Heart left ventricle (tissue), 16 donors: Measurements from ENCODE around the gene GARS1. TPM values are rescaled to one million over a fixed set of nuclear protein-coding genes. Genes with fewer than 3 reads are reported as not detected.

Source experiments
- ATAC-seq, 4 donors: fragments of 200-7000 bp; cut with Tn5 transposase; one replicate each; pipeline ENCODE4 v1.9.1; 2020 to 2022; ENCODE audit warnings: moderate library complexity in 4 of 4, mild to moderate bottlenecking in 3 of 4, moderate number of reproducible peaks in 1 of 4
- DNase-seq, 5 donors: peaks; one replicate each; pipeline ENCODE4 v3.0.0-alpha.2; 2020
- H3K27ac ChIP-seq, 12 donors: fragments of 200-600 bp; sonication (generic) in 4 of 12; one replicate each; pipeline versions ENCODE4 v1.5.0 to v1.8.0; 2016 to 2022; ENCODE audit warnings: mild to moderate bottlenecking in 2 of 12
- H3K27me3 ChIP-seq, 9 donors: fragments of 200-600 bp; sonication (generic) in 2 of 9; one replicate each; pipeline versions ENCODE4 v1.5.1 to v1.8.0; 2016 to 2022; ENCODE audit warnings: mild to moderate bottlenecking in 3 of 9
- H3K36me3 ChIP-seq, 9 donors: fragments of 200-600 bp; sonication (generic) in 2 of 9; one replicate each; pipeline versions ENCODE4 v1.5.0 to v1.8.0; 2018 to 2022; ENCODE audit warnings: mild to moderate bottlenecking in 2 of 9
- H3K4me1 ChIP-seq, 12 donors: fragments of 200-600 bp; sonication (generic) in 4 of 12; one replicate each; pipeline versions ENCODE4 v1.5.0 to v1.8.0; 2016 to 2022; ENCODE audit warnings: mild to moderate bottlenecking in 3 of 12
- H3K4me3 ChIP-seq, 12 donors: fragments of 200-600 bp; sonication (generic) in 4 of 12; one replicate each; pipeline versions ENCODE4 v1.5.0 to v1.8.0; 2017 to 2022; ENCODE audit warnings: mild to moderate bottlenecking in 9 of 12, moderate library complexity in 4 of 12
- H3K9me3 ChIP-seq, 12 donors: fragments of 200-600 bp; sonication (generic) in 4 of 12; one replicate each; pipeline versions ENCODE4 v1.5.0 to v1.8.0; 2016 to 2022; ENCODE audit warnings: mild to moderate bottlenecking in 1 of 12
- POLR2A ChIP-seq, 2 donors: fragments of 450-650 bp; IDR thresholded peaks; one replicate each; pipeline ENCODE4 v1.6.1; 2017; ENCODE audit warnings: antibody characterized with exemption in 2 of 2, mild to moderate bottlenecking in 2 of 2, moderate library complexity in 2 of 2
- WGBS, 4 donors: extraction: QIAGEN DNeasy Blood & Tissue Kit in 2 of 4; methylation state at CpG; one replicate each; pipeline versions ENCODE4 v1.1.5 to v1.1.7; 2013 to 2018; 5-methylcytosine and 5-hydroxymethylcytosine counted together
- intact Hi-C, 10 donors: fragments of 100-400 bp; cut with DNase I; formaldehyde crosslinking; loops; one replicate each; pipeline versions ENCODE4 v1.11.1 to v1.14.2; 2022
- polyA plus RNA-seq, 2 donors: library from polyadenylated mRNA; stranded (reverse); fragments of 200-250 nt; gene quantifications; one replicate each; pipeline ENCODE4 v1.2.3, GENCODE V29; 2013
- total RNA-seq, 9 donors: library from RNA; depleted of rRNA in 2 of 9; stranded (reverse); fragments of >200 nt in 2 of 9; fragmentation: NEBNext Ultra II Directional in 3 of 9; extraction: Animal tissue kit (Norgen Biotek cat#: 25700) in 3 of 9; gene quantifications; one replicate each; pipeline versions ENCODE4 v1.1.0 to v1.2.4, GENCODE V29; 2016 to 2023
- TF ChIP-seq, protein P1 (sequence below), 12 donors: fragments of 200-600 bp; sonication (generic) in 4 of 12; IDR thresholded peaks; one replicate each; pipeline versions ENCODE4 v1.5.0 to v1.8.0; 2018 to 2022; ENCODE audit warnings: antibody characterized with exemption in 12 of 12, mild to moderate bottlenecking in 5 of 12
- donor health status: ischemic (EF 13 %, LVEDD 7.1; RV severe dilation, severe dysfunction).
- donor health status: healthy with polysubstance abuse.
- donor health status: DM: no; HTN: yes; CAD: no.
- donor health status: DM: no; HTN: no; CAD: no.
- donor health status: ischemic (EF 25% LVEDD 6.9; RV normal size, moderate dysfunction).
- donor health status: ischemic (EF 25% LVEDD 5.7; RV mildly dilated, moderate dysfunction).
- donor health status: healthy.
- donor health status: DM: yes; HTN: yes; CAD: no.
- donor health status: ischemic (EF 35%, LVEDD 5.7; RV mildly dilated, moderate dysfunction).
- donor health status: nonischemic (EF 11% LVEDD 7.7; RV severe dilation, severe dysfunction).
- donor health status: DM: yes; HTN: yes; CAD: no.
- donor health status: PGD.
- donor health status: ischemic (EF 29% LVEDD 5.4; RV normal size, mild dysfunction).
- donor health status: nonischemic (EF 23%, LVEDD 6.1; RV moderate dilation, normal function).

GARS1 gene
- total and polyA plus RNA-seq, 11 donors: 32.7 to 96.2 (median 48.5) TPM

DNA sequence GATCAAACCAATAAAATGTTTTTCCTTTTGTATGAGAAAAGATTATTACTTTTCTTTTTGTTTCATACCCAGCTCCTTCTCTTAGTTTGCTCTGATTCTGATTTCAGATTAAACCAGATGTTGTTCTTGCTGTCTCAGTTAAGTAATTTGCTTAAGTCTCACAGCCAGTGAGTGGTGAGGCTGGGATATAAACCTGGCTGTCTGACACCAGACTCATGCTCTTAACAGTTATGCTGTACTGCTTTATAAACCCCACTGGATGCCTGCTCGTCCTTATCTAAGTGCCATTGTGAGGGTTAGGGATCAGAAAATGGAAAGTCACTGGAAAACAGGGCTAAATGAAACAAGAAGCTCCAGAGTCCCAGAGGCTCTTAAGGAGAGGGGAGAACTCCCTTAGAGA lies 24.3 kb downstream of the GARS1 start:
- no peak overlapping the region for H3K27ac ChIP-seq
- DNase-seq: no peak
- TF ChIP-seq, protein P1, sequence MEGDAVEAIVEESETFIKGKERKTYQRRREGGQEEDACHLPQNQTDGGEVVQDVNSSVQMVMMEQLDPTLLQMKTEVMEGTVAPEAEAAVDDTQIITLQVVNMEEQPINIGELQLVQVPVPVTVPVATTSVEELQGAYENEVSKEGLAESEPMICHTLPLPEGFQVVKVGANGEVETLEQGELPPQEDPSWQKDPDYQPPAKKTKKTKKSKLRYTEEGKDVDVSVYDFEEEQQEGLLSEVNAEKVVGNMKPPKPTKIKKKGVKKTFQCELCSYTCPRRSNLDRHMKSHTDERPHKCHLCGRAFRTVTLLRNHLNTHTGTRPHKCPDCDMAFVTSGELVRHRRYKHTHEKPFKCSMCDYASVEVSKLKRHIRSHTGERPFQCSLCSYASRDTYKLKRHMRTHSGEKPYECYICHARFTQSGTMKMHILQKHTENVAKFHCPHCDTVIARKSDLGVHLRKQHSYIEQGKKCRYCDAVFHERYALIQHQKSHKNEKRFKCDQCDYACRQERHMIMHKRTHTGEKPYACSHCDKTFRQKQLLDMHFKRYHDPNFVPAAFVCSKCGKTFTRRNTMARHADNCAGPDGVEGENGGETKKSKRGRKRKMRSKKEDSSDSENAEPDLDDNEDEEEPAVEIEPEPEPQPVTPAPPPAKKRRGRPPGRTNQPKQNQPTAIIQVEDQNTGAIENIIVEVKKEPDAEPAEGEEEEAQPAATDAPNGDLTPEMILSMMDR (IDR thresholded peaks at IDR 0.05): no peak
- no peak for TF ChIP-seq POLR2A (IDR thresholded peaks at IDR 0.05)
- no peaks in the 10 kb centered on the region for H3K27me3 ChIP-seq
- H3K9me3 ChIP-seq: no peaks in the 10 kb centered on the region
- intact Hi-C loops: loop anchor here in 1 of 10 donors (10.0 kb wide), 1 partner anchor 116 kb away; no protein-coding TSS in a partner anchor
- WGBS, 4 donors: 46 to 68% (median 54%) methylated on average over 1 of the region's 1 CpG
- ATAC-seq: no peak
- peaks cover 0 to 100% (median 90%) of the 10 kb centered on the region in 9 donors for H3K36me3 ChIP-seq
- no peaks in the 10 kb centered on the region for H3K4me1 ChIP-seq
- H3K4me3 ChIP-seq: no peak overlapping the region

DNA sequence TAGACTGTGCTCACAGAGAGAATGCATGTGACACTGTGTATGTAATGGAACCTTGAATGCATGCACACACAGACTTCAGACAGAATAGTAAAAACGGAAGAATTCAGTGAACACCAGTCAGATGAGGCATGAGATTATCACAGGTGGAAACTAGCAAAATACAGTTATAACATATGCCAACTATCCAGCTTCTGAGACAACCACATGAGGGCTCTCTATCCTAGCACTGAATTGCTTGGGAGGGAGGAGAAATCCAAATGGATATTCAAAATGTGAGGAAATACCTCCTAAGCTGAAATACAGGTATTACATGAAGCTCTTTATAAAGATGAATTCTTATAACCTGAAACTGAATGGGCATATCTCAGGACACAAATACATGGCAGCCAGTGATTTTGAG lies 30.6 kb downstream of the GARS1 start:
- intact Hi-C loops: loop anchor here in 6 of 10 donors (5.0 to 10.0 kb wide), 3 partner anchors 110 to 117 kb away; no protein-coding TSS in a partner anchor
- Histone ChIP-seq H3K9me3 (no peaks in the 10 kb centered on the region), H3K27ac (no peak overlapping the region), H3K36me3 (peaks cover 2 to 100% (median 100%) of the 10 kb centered on the region in 9 donors), H3K27me3 (no peaks in the 10 kb centered on the region), H3K4me3 (no peak overlapping the region), H3K4me1 (no peaks in the 10 kb centered on the region)
- WGBS, 4 donors: 80 to 86% (median 86%) methylated on average over 1 of the region's 1 CpG
- ATAC-seq (no peak), DNase-seq (no peak)
- TF ChIP-seq, protein P1 (IDR thresholded peaks at IDR 0.05): peak in 7 of 12 donors; percentile 15 to 46 (median 22)
- no peak for TF ChIP-seq POLR2A (IDR thresholded peaks at IDR 0.05)

DNA sequence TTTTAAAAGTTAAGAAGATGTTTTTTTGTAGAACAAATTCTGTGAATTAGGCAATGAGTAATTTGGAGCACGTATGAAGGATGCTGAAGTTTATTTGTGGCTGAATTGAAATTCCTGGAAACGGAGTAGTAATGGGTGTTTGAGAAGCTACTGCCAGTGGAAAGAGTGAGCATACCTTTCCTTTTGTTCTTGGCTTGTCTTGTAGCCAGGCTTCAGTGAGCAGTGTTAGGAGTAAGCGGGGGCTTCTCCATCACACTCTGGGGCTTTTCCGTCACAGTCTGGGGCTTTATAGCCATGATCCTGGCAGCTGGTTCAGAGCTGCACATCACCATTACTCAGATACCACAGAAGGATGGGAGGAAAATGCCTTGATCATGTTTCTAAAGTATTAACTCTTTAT lies 32.3 kb downstream of the GARS1 start:
- TF ChIP-seq POLR2A (IDR thresholded peaks at IDR 0.05): no peak
- H3K4me3 ChIP-seq: no peak overlapping the region
- no peak for DNase-seq
- no peaks in the 10 kb centered on the region for H3K9me3 ChIP-seq
- peak in 1 of 4 donors; percentile 18 for ATAC-seq
- no peak overlapping the region for H3K27ac ChIP-seq
- no peaks in the 10 kb centered on the region for H3K27me3 ChIP-seq
- H3K36me3 ChIP-seq: peaks cover 2 to 100% (median 99%) of the 10 kb centered on the region in 9 donors
- no peaks in the 10 kb centered on the region for H3K4me1 ChIP-seq
- WGBS, 4 donors: 94 to 99% (median 96%) methylated on average over 4 of the region's 4 CpGs
- intact Hi-C loops: loop anchor here in 7 of 10 donors (2.0 to 10.0 kb wide), 4 partner anchors 108 to 115 kb away; no protein-coding TSS in a partner anchor

DNA sequence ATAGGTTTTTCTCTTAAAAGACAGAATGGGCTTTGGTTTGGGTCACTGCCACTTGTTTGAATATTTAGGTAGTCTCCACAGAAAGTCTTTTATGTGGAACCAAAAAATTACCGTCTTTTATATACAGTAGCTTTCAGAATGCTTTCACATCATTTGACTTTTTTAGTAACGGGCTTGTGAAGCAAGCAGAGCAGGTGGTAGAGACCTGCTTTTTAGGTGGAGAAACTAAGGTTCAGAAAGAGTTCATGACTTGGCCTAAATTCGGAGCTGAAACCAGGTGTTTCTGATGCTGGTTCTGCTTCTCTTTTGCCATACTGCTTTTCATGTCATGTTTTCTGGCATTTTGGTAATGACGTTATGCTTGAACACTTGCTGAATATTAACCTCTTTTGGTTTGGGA lies 36.3 kb downstream of the GARS1 start:
- intact Hi-C loops: no loop called here
- DNase-seq: no peak
- H3K4me1 ChIP-seq: no peaks in the 10 kb centered on the region
- TF ChIP-seq POLR2A (IDR thresholded peaks at IDR 0.05): no peak
- TF ChIP-seq, protein P1 (IDR thresholded peaks at IDR 0.05): no peak
- ATAC-seq: no peak
- peaks cover 0 to 100% (median 92%) of the 10 kb centered on the region in 9 donors for H3K36me3 ChIP-seq
- no peak overlapping the region for H3K27ac ChIP-seq
- no peaks in the 10 kb centered on the region for H3K27me3 ChIP-seq
- WGBS, 4 donors: 95 to 98% (median 97%) methylated on average over 4 of the region's 4 CpGs
- no peaks in the 10 kb centered on the region for H3K9me3 ChIP-seq
- no peak overlapping the region for H3K4me3 ChIP-seq

DNA sequence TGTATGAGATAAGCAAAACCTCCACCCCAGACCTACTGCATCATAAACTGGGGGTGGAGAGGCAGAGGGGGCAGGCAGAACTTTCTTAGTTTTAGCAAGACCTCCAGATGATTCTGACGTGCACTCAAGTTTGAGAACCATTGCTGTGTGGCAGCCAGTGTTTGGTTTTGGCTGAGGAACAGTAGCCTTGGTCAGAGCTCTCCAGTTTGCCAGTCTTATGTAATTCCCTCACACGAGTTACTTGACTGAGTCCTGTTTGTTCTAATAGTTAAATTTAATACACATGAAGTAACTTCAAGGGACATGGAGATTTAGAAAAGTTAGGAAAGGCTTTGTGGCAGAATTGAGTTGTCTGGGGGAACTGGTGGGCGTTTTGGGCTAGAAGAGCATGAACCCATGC lies 38.5 kb downstream of the GARS1 start:
- H3K36me3 ChIP-seq: peaks cover 0 to 80% (median 69%) of the 10 kb centered on the region in 9 donors
- DNase-seq (no peak), ATAC-seq (no peak)
- intact Hi-C loops: no loop called here
- no peaks in the 10 kb centered on the region for H3K4me1 ChIP-seq
- TF ChIP-seq, protein P1 (IDR thresholded peaks at IDR 0.05): no peak
- TF ChIP-seq POLR2A (IDR thresholded peaks at IDR 0.05): no peak
- no peak overlapping the region for H3K27ac ChIP-seq
- no peak overlapping the region for H3K4me3 ChIP-seq
- no peaks in the 10 kb centered on the region for H3K27me3 ChIP-seq
- 87 to 93% (median 89%) methylated on average over 3 of the region's 3 CpGs for WGBS, 4 donors
- H3K9me3 ChIP-seq: no peaks in the 10 kb centered on the region
